Frontal cortex (tissue), 1 donor: ENCODE measurements around the gene CRX. TPM values are rescaled to one million over a fixed set of nuclear protein-coding genes. Genes with fewer than 3 reads are reported as not detected.

ENCODE experiments used
- small RNA-seq: library from RNA; depleted of rRNA; stranded (forward); fragments of <200 nt; gene quantifications from one replicate; pipeline ENCODE3, GENCODE V24; 2014
- total RNA-seq: library from RNA; depleted of rRNA; stranded (reverse); fragments of >200 nt; gene quantifications from one replicate; pipeline ENCODE4 v1.2.3, GENCODE V29; 2014

Gene CRX
- total RNA-seq, 1 donor from 2014 or later, result not detected

Small RNAs within 50 kb of the gene (small RNA-seq; reads per million reads assigned to genes)
- not detected for gene AC008745.1

Other genes starting within 250 kb of the CRX start
- gene ZNF541, start 248.8 kb upstream of the CRX start, total RNA-seq, result under 0.01 TPM
- 4.1 TPM for gene BICRA, start 212.8 kb upstream of the CRX start, total RNA-seq
- gene EHD2, start 108.5 kb upstream of the CRX start, total RNA-seq, result 1.2 TPM
- gene NOP53, start 76.4 kb upstream of the CRX start, total RNA-seq, result 88.0 TPM
- gene SELENOW, start 43.2 kb upstream of the CRX start, total RNA-seq, result 296 TPM
- gene TPRX1, start 17.4 kb upstream of the CRX start, total RNA-seq, result not detected
- not detected for gene TPRX2, start 37.3 kb downstream of the CRX start, total RNA-seq
- gene SULT2A1, start 64.4 kb downstream of the CRX start, total RNA-seq, result not detected
- not detected for gene BSPH1, start 170.2 kb downstream of the CRX start, total RNA-seq
- gene ELSPBP1, start 172.7 kb downstream of the CRX start, total RNA-seq, result not detected
- gene CABP5, start 222.1 kb downstream of the CRX start, total RNA-seq, result not detected